Small intestine (tissue), 7 donors: ENCODE measurements around the gene PDE9A. TPM values are rescaled to one million over a fixed set of nuclear protein-coding genes. Genes with fewer than 3 reads are reported as not detected.
A peak's percentile ranks its signal among the peaks of the same experiment; 100 is the strongest.
"Not testable (repeated sequence)": the region's sequence is repeated elsewhere in the genome, so short reads cannot be mapped to it uniquely, and the experiment has no call there.

ENCODE experiments used
- DNase-seq, 2 donors: peaks; one replicate each; pipeline versions ENCODE4 v3.0.0 to v3.0.0-alpha.2; 2013
- FAIRE-seq: peaks from 2 replicates; lab custom pipeline; 2012; peaks lifted over from hg19 to GRCh38; lab: Jason Lieb, UNC
- H3K27ac ChIP-seq, 3 donors: one replicate each; pipeline ENCODE4 v1.5.1; 2013; ENCODE audit warnings: low read length in 2 of 3, mild to moderate bottlenecking in 2 of 3, control low read depth in 1 of 3, inconsistent platforms in 1 of 3, low read depth in 1 of 3, moderate library complexity in 1 of 3
- H3K27me3 ChIP-seq, 3 donors: one replicate each; pipeline ENCODE4 v1.6.1; 2013; ENCODE audit warnings: low read length in 3 of 3, inconsistent platforms in 1 of 3; ENCODE audit not compliant: control insufficient read depth in 3 of 3, insufficient read depth in 3 of 3
- H3K36me3 ChIP-seq, 3 donors: one replicate each; pipeline ENCODE4 v1.6.1; 2013; ENCODE audit warnings: low read length in 3 of 3, inconsistent platforms in 1 of 3, low read depth in 1 of 3, mild to moderate bottlenecking in 1 of 3, moderate library complexity in 1 of 3; ENCODE audit not compliant: control insufficient read depth in 3 of 3, insufficient read depth in 2 of 3
- H3K4me1 ChIP-seq, 3 donors: one replicate each; pipeline ENCODE4 v1.6.1; 2013; ENCODE audit warnings: low read length in 2 of 3, inconsistent platforms in 1 of 3, low read depth in 1 of 3, mild to moderate bottlenecking in 1 of 3, moderate library complexity in 1 of 3; ENCODE audit not compliant: control insufficient read depth in 3 of 3, insufficient read depth in 2 of 3
- H3K4me3 ChIP-seq, 3 donors: one replicate each; pipeline ENCODE4 v1.5.1; 2013; ENCODE audit warnings: low read length in 3 of 3, control low read depth in 1 of 3, inconsistent platforms in 1 of 3, low read depth in 1 of 3, mild to moderate bottlenecking in 1 of 3, moderate library complexity in 1 of 3
- H3K9me3 ChIP-seq, 2 donors: one replicate each; pipeline ENCODE4 v1.6.1; 2013; ENCODE audit warnings: low read depth in 1 of 2, low read length in 1 of 2; ENCODE audit not compliant: control insufficient read depth in 2 of 2, insufficient read depth in 1 of 2
- WGBS, 3 donors: extraction: QIAGEN DNeasy Blood & Tissue Kit; methylation state at CpG; one replicate each; pipeline ENCODE4 v1.1.7; 2013; 5-methylcytosine and 5-hydroxymethylcytosine counted together
- polyA plus RNA-seq, 4 donors: library from polyadenylated mRNA; stranded (reverse) in 3 of 4; unstranded in 1 of 4; fragments of 200-250 nt in 3 of 4; fragments of 120-200 nt in 1 of 4; gene quantifications; one replicate each; pipeline versions ENCODE4 v1.2.1 to v1.2.3, GENCODE V29; 2013
- donor health status: healthy with polysubstance abuse.
- donor health status: control.
- donor health status: control.
- donor health status: Bipolar disorder and iron deficiency.
- donor health status: healthy.

PDE9A gene
- polyA plus RNA-seq, 4 donors, result 31.0 to 96.6 (median 49.6) TPM

DNA sequence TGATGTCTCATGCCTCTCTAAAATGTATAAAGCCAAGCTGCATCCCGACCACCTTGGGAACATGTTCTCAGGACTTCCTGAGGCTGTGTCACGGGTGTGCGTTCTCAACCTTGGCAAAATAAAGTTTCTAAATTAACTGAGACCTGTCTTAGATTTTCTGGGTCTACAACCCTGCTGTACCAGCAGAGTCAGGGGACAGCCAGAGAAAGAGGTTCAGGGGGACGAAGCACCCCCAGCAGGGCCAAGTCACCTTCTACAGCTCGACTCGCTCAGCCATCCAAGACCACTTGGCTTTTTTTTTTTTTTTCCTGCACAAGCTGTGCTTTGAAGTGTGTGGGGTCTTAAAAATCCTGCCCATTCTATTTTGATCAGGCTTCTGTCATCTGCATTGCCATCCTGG lies 28.5 kb upstream of the PDE9A start:
- DNase-seq (no peak), FAIRE-seq (no peak)
- no peak overlapping the region for H3K27ac ChIP-seq

DNA sequence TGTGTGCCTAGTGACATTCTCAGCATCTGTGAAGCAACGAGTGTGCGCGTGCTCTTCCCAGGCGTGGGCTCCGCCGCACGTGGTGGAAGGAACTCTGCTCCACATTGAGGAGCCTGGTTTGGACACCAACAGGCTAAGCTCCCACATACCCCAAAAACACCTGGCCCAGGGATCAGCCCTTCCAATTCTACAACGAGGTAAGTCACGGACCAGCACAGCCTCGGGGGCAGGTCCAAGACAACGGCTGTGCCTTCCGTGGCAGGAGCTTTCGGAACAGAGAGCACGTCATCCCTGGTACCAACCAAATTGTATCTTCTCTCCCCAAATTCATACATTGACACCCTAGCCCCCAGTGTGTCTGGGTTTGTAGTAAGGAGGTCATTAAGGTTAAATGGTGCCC lies 27.2 kb upstream of the PDE9A start:
- Histone ChIP-seq H3K27ac (no peak overlapping the region), H3K4me1 (peaks cover 0 to 16% (median 0%) of the 10 kb centered on the region in 3 donors), H3K9me3 (no peaks in the 10 kb centered on the region), H3K27me3 (peaks cover 0 to 2% (median 0%) of the 10 kb centered on the region in 3 donors), H3K4me3 (no peak overlapping the region), H3K36me3 (no peaks in the 10 kb centered on the region)
- 92 to 93% (median 92%) methylated on average over 14 of the region's 14 CpGs for WGBS, 3 donors
- no peak for DNase-seq
- FAIRE-seq, result no peak

More for the DNA sequence above, 28.5 kb upstream of the PDE9A start:
- H3K36me3 ChIP-seq, result no peaks in the 10 kb centered on the region
- peaks cover 0 to 2% (median 0%) of the 10 kb centered on the region in 3 donors for H3K27me3 ChIP-seq
- H3K4me3 ChIP-seq, result no peak overlapping the region
- H3K4me1 ChIP-seq, result peaks cover 0 to 16% (median 0%) of the 10 kb centered on the region in 3 donors
- peaks cover 0 to 4% of the 10 kb centered on the region in 2 donors for H3K9me3 ChIP-seq
- WGBS, 3 donors, result 72 to 87% (median 82%) methylated on average over 6 of the region's 6 CpGs

DNA sequence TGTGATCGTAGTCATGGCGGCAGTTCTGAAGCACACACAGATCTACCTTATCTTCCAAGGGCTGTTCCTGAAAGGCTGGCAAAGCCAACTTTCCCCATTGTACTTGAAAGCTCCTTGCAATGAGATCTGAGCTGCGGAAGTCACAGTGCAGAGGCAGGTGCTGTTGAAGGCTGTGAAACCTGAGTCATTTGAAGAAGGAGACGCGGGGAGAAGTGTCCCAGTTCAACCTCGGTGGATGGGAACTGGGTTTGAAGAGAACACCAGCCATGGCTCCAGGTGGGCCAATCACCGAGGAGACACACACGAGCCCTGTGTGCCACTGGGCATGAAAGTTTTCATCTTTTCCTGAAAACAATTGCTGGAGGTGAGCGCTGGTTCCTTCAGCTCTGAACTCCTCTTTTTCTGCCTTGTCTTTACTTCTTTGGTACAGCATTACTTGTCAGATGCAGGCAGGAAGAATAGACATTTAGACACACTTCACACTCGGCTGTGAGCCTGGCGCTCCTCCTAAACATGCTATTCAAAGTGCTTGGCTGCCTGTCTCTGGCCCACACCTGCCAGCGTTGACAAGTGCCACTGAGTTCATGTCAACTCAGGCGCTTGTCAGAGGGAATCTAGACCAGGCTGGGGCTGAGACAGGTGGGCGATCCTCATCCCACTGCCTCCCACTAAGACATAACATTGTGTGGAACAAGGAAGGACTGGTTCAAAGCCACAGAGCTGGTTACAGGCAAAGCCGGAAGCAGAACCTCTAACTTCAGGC lies 25.7 kb upstream of the PDE9A start:
- Histone ChIP-seq H3K27me3 (peaks cover 0 to 2% (median 0%) of the 10 kb centered on the region in 3 donors), H3K27ac (no peak overlapping the region), H3K4me1 (peaks cover 0 to 16% (median 0%) of the 10 kb centered on the region in 3 donors), H3K9me3 (no peaks in the 10 kb centered on the region), H3K4me3 (no peak overlapping the region), H3K36me3 (no peaks in the 10 kb centered on the region)
- DNase-seq, result peak in 1 of 2 donors; percentile 21
- WGBS, 3 donors, result 66 to 79% (median 67%) methylated on average over 15 of the region's 15 CpGs
- FAIRE-seq, result no peak

DNA sequence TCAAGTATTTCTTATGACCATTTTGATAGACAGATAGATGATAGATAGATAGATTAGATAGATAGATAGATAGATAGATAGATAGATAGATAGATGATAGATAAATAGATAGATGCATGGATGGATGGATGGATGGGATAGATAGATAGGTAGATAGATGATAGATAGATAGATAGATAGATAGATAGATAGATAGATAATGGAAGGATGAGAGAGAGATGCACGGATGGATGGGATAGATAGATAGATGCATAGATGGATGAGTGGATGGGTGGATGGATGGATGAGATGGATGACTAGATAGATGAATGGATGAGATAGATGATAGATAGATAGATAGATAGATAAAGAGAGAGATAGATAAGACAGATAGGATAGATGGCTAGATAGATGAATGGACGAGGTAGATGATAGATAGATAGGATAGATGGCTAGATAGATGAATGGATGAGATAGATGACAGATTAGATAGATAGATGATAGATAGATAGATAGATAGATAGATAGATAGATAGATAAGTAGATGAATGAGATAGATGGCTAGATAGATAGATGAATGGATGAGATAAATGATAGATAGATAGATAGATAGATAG lies 24.9 kb upstream of the PDE9A start:
- not testable (repeated sequence) for H3K36me3 ChIP-seq, FAIRE-seq, H3K4me3 ChIP-seq

DNA sequence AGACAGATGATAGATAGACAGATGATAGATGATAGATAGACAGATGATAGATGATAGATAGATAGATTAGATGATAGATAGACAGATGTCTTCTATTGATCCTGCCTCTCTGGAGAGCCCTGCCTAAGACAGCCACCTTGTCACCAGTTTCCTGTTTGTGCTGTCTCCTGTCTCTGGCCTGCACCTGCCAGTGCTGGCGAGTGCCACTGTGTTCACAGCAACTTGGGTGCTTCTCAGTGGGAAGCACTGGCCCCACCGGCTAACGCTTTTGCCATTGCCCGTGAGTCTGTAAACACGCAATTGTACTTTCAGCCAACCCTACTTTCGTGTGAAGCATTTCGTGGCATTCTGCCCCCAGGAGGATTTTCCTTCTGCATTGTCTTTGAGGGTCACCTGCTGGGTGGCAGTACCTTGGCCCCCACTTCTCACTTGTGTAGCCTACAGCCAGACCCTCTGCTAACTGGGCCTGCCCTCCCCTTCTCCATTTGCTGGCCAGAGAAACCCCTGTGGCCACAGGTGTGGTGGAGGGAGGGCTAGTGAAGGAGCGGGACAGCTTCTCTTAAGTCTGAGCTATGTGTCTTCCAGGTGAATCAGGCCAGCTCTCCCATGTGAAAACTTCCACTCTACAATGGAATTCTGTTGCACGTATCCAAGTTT lies 23.4 kb upstream of the PDE9A start:
- Histone ChIP-seq H3K27ac (no peak overlapping the region), H3K9me3 (no peaks in the 10 kb centered on the region), H3K4me1 (no peaks in the 10 kb centered on the region), H3K4me3 (no peak overlapping the region), H3K27me3 (peaks cover 0 to 2% (median 0%) of the 10 kb centered on the region in 3 donors), H3K36me3 (no peaks in the 10 kb centered on the region)
- no peak for FAIRE-seq
- no peak for DNase-seq
- WGBS, 3 donors, result 74 to 82% (median 82%) methylated on average over 9 of the region's 9 CpGs

More for the DNA sequence above, 24.9 kb upstream of the PDE9A start:
- not testable (repeated sequence) for H3K27ac ChIP-seq, H3K27me3 ChIP-seq, H3K9me3 ChIP-seq, DNase-seq
- H3K4me1 ChIP-seq, result peaks cover 0 to 15% (median 0%) of the 10 kb centered on the region in 3 donors
- 64 to 87% (median 75%) methylated on average over 2 of the region's 2 CpGs for WGBS, 3 donors

DNA sequence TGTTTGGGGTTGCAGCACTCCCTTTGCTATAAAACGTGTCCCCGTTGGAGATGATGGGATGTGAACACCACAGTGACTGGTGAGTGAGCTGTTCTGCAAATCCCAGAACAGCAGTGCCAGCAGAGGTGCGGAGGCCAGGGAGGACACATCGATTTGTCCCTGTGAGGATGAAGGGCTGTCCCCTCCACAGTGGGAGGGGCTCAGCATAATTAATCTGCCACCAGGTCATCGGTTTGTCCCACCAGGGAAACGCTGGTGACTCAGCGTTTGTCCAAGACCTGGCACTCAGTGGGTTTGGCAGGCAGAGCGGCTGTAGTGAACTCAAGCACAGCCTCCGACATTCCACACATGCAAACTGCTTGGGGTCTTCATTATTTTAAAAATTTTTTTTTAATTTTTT lies 22.8 kb upstream of the PDE9A start:
- no peak for FAIRE-seq

DNA sequence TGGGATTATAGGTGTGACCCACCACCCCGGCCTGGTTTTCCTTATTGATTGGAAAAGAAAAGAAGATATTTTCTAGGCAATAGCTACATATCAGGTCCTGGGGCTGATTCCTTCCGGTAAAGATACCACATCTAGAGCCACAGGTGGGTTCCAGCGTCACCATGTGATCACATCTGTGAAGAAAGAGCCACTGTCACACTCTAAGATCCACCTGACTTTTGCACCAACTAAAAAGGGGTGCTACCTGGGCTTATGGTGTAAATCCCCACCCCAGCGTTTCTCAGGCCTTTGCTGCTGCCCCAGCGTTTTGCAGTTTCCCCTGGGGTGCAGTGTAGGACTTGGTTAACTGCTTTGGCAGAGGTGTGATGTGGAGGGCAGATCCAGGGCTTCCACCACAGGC lies 22.3 kb upstream of the PDE9A start:
- WGBS, 3 donors, result 69 to 76% (median 71%) methylated on average over 5 of the region's 5 CpGs
- Histone ChIP-seq H3K27ac (no peak overlapping the region), H3K36me3 (no peaks in the 10 kb centered on the region), H3K9me3 (no peaks in the 10 kb centered on the region), H3K4me1 (peaks cover 0 to 1% (median 0%) of the 10 kb centered on the region in 3 donors), H3K4me3 (no peak overlapping the region), H3K27me3 (peaks cover 0 to 4% (median 0%) of the 10 kb centered on the region in 3 donors)
- FAIRE-seq (no peak), DNase-seq (no peak)

More for the DNA sequence above, 22.8 kb upstream of the PDE9A start:
- H3K27ac ChIP-seq, result no peak overlapping the region
- no peaks in the 10 kb centered on the region for H3K36me3 ChIP-seq
- no peaks in the 10 kb centered on the region for H3K4me1 ChIP-seq
- no peaks in the 10 kb centered on the region for H3K9me3 ChIP-seq
- H3K27me3 ChIP-seq, result peaks cover 0 to 2% (median 0%) of the 10 kb centered on the region in 3 donors
- 70 to 75% (median 70%) methylated on average over 9 of the region's 9 CpGs for WGBS, 3 donors
- no peak for DNase-seq
- H3K4me3 ChIP-seq, result no peak overlapping the region

DNA sequence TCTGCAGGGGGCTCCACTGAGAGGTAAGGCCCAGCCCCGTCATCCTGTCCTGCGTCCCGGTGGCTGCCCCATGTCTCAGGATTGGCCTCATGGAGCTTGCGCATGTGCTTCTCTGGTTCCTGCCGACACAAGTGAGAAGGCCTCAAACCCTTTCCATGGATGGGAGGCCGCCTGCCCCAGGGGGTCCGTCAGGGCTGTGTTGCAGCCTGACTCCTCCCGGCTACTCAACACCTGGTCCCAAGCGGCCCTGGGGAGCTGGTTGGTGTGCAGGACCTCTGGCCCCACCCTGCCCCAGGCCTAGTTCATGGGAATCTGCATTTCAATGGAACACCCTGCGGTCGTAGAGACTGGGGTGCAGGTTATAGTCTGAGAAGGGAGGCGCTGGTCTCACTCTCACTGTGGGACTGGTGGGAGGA lies 21.1 kb upstream of the PDE9A start:
- DNase-seq, result no peak
- Histone ChIP-seq H3K4me1 (peaks cover 0 to 5% (median 0%) of the 10 kb centered on the region in 3 donors), H3K4me3 (no peak overlapping the region), H3K27ac (no peak overlapping the region), H3K9me3 (no peaks in the 10 kb centered on the region), H3K27me3 (peaks cover 0 to 4% (median 0%) of the 10 kb centered on the region in 3 donors), H3K36me3 (no peaks in the 10 kb centered on the region)
- 92 to 97% (median 92%) methylated on average over 12 of the region's 12 CpGs for WGBS, 3 donors
- no peak for FAIRE-seq
